Adrenal gland (tissue), 12 donors: ENCODE measurements around the gene UPK1B. TPM values are rescaled to one million over a fixed set of nuclear protein-coding genes. Genes with fewer than 3 reads are reported as not detected.

Experiments
- DNase-seq, 7 donors: peaks; one replicate each; pipeline ENCODE4 v3.0.0-alpha.2; 2019 to 2020
- H3K27ac ChIP-seq, 5 donors: fragments of 200-600 bp; sonication (generic) in 4 of 5; 1 replicate in 3 of 5; 2 replicates in 2 of 5; pipeline versions ENCODE4 v1.5.1 to v1.8.0; 2016 to 2020; ENCODE audit warnings: mild to moderate bottlenecking in 1 of 5
- H3K27me3 ChIP-seq: fragments of 200-600 bp; 2 replicates; pipeline ENCODE4 v1.8.0; 2021
- H3K36me3 ChIP-seq, 2 donors: fragments of 200-600 bp; replicated peaks in 1 of 2; 1 replicate in 1 of 2; 2 replicates in 1 of 2; pipeline versions ENCODE4 v1.5.1 to v1.8.0; 2018 to 2022
- H3K4me1 ChIP-seq, 2 donors: fragments of 200-600 bp; replicated peaks in 1 of 2; 1 replicate in 1 of 2; 2 replicates in 1 of 2; pipeline versions ENCODE4 v1.5.1 to v1.8.0; 2018 to 2021
- H3K4me3 ChIP-seq, 4 donors: fragments of 200-600 bp; sonication (generic) in 3 of 4; one replicate each; pipeline ENCODE4 v1.5.1; 2016 to 2018
- H3K9me3 ChIP-seq, 3 donors: fragments of 200-600 bp; sonication (generic) in 1 of 3; replicated peaks in 1 of 3; 1 replicate in 2 of 3; 2 replicates in 1 of 3; pipeline versions ENCODE4 v1.5.1 to v1.8.0; 2016 to 2021
- POLR2A ChIP-seq, 2 donors: fragments of 450-650 bp; IDR thresholded peaks; one replicate each; pipeline ENCODE4 v1.6.1; 2017; ENCODE audit warnings: antibody characterized with exemption in 2 of 2, mild to moderate bottlenecking in 2 of 2, moderate library complexity in 1 of 2
- WGBS, 4 donors: extraction: QIAGEN DNeasy Blood & Tissue Kit in 2 of 4; methylation state at CpG; one replicate each; pipeline versions ENCODE4 v1.1.5 to v1.1.7; 2013 to 2017; 5-methylcytosine and 5-hydroxymethylcytosine counted together
- intact Hi-C, 2 donors: fragments of 100-400 bp; cut with DNase I; formaldehyde crosslinking; loops; one replicate each; pipeline versions ENCODE4 v1.14.1 to v1.15.0; 2022 to 2023
- polyA plus RNA-seq, 3 donors: library from polyadenylated mRNA; stranded (reverse); fragments of 200-250 nt in 2 of 3; fragments of 350-450 nt in 1 of 3; fragmentation: Illumina TruSeq in 1 of 3; extraction: RNeasy Lipid Tissue Mini Kit (QIAGEN cat#74804) in 1 of 3; gene quantifications; one replicate each; pipeline ENCODE4 v1.2.3, GENCODE V29; 2013 to 2014
- total RNA-seq, 9 donors: library from RNA; depleted of rRNA in 4 of 9; stranded (reverse); fragments of >200 nt in 4 of 9; fragments of 120-200 nt in 1 of 9; fragmentation: NEBNext Ultra II Directional in 1 of 9; extraction: Animal tissue kit (Norgen Biotek cat#: 25700) in 1 of 9; gene quantifications; one replicate each; pipeline versions ENCODE4 v1.1.0 to v1.2.4, GENCODE V29; 2013 to 2023
- TF ChIP-seq, protein P1 (sequence below), 6 experiments: fragments of 450-650 bp in 4 of 6; fragments of 200-600 bp in 2 of 6; sonication (generic) in 1 of 6; IDR thresholded peaks; 1 replicate in 5 of 6; 2 replicates in 1 of 6; pipeline versions ENCODE4 v1.5.1 to v1.8.0; 2016 to 2021; ENCODE audit warnings: antibody characterized with exemption in 6 of 6, mild to moderate bottlenecking in 2 of 6, moderate library complexity in 1 of 6
- donor health status: healthy with polysubstance abuse.
- donor health status: Bipolar disorder and iron deficiency.
- donor health status: DM: yes; HTN: yes; CAD: no.
- donor health status: DM: no; HTN: no; CAD: no.
- donor health status: DM: no; HTN: no; CAD: no.
- donor health status: DM: yes; HTN: yes; CAD: no.

Gene UPK1B
- total and polyA plus RNA-seq, 12 donors, result 0.24 TPM; not detected in 11

DNA sequence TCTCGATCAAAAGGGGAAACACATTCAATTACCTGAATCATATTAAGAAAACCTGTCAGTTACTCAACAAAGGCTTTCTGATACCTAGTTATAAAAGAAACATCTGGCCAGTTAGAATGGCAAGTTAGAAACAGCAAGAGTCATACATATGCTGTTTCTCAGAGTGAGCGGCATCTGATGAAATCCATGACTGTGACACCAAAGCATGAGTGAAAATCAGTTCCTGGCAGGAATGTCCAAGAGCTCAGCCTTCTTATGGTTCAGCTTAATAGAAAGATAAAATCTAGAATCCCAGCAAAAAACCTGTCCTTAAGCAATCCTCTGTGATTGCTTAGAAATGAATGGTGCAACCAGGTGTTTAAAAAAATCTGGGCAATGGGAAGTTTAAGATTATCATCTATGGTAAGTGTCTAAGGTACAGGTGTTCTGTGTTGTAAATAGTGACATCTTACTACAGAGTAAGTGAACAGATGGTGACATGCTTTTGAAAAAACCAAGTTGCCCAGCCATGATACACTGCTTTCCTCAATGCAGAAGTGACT is 48.5 kb downstream of the UPK1B start:
- H3K9me3 ChIP-seq, result no peaks in the 10 kb centered on the region
- intact Hi-C loops, result no loop called here
- TF ChIP-seq POLR2A (IDR thresholded peaks at IDR 0.05), result no peak
- TF ChIP-seq, protein P1, sequence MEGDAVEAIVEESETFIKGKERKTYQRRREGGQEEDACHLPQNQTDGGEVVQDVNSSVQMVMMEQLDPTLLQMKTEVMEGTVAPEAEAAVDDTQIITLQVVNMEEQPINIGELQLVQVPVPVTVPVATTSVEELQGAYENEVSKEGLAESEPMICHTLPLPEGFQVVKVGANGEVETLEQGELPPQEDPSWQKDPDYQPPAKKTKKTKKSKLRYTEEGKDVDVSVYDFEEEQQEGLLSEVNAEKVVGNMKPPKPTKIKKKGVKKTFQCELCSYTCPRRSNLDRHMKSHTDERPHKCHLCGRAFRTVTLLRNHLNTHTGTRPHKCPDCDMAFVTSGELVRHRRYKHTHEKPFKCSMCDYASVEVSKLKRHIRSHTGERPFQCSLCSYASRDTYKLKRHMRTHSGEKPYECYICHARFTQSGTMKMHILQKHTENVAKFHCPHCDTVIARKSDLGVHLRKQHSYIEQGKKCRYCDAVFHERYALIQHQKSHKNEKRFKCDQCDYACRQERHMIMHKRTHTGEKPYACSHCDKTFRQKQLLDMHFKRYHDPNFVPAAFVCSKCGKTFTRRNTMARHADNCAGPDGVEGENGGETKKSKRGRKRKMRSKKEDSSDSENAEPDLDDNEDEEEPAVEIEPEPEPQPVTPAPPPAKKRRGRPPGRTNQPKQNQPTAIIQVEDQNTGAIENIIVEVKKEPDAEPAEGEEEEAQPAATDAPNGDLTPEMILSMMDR (IDR thresholded peaks at IDR 0.05), result no peak
- 88 to 99% (median 98%) methylated on average over 2 of the region's 2 CpGs for WGBS, 4 donors
- H3K4me1 ChIP-seq, result no peaks in the 10 kb centered on the region
- no peak overlapping the region for H3K4me3 ChIP-seq
- no peak for DNase-seq
- no peaks in the 10 kb centered on the region for H3K27me3 ChIP-seq
- peaks cover 0 to 48% of the 10 kb centered on the region in 2 donors for H3K36me3 ChIP-seq
- no peak overlapping the region for H3K27ac ChIP-seq

DNA sequence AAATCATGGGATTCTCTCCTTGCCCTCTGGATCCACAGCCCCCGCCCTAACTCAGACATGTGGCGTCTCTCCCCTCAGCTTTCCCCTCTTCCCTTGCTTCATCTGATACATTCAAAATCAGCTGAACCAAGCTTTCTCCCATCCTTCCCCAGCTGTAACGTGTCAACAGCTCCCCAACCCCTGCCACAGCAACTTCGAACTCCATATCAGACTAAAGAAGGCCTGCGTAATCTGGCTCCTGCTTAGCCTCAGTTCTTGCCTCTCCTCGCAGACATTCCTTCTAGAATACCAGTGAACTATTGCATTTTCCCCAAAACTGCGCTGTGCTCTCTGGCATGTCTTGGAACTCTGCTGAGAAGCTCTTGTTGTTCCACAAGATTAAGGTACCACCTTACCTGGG is 49.0 kb downstream of the UPK1B start:
- WGBS, 4 donors, result 94 to 99% (median 95%) methylated on average over 7 of the region's 7 CpGs
- no peak overlapping the region for H3K4me3 ChIP-seq
- intact Hi-C loops, result no loop called here
- no peak for DNase-seq
- no peak for TF ChIP-seq POLR2A (IDR thresholded peaks at IDR 0.05)
- TF ChIP-seq, protein P1 (IDR thresholded peaks at IDR 0.05), result no peak
- no peaks in the 10 kb centered on the region for H3K4me1 ChIP-seq
- no peak overlapping the region for H3K27ac ChIP-seq
- no peaks in the 10 kb centered on the region for H3K27me3 ChIP-seq
- H3K36me3 ChIP-seq, result peaks cover 0 to 45% of the 10 kb centered on the region in 2 donors
- no peaks in the 10 kb centered on the region for H3K9me3 ChIP-seq

DNA sequence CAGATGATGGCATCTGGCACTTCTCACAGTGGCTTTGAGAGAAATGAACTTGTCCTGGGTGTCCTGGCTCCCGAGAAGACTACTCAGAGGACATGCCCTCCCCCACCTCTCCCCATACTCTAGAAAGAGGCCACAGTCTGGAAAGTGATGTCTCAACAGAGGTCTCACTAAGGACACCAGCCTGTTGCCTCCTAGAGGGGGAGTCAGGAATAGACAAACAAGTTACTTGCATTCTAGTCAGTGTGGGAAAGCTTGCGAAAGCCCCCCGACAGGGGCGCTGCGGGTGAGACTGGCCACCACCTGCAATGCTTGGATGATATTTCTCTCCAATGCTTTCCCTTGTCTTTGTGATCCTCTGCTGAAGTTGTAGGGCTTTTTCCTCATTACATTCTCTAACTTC is 50.1 kb downstream of the UPK1B start:
- 90 to 97% (median 96%) methylated on average over 5 of the region's 5 CpGs for WGBS, 4 donors
- Histone ChIP-seq H3K27ac (no peak overlapping the region), H3K36me3 (peaks cover 0 to 40% of the 10 kb centered on the region in 2 donors), H3K27me3 (no peaks in the 10 kb centered on the region), H3K9me3 (no peaks in the 10 kb centered on the region), H3K4me3 (no peak overlapping the region), H3K4me1 (no peaks in the 10 kb centered on the region)
- no peak for DNase-seq
- intact Hi-C loops, result no loop called here
- TF ChIP-seq POLR2A (IDR thresholded peaks at IDR 0.05), result no peak
- TF ChIP-seq, protein P1 (IDR thresholded peaks at IDR 0.05), result no peak

DNA sequence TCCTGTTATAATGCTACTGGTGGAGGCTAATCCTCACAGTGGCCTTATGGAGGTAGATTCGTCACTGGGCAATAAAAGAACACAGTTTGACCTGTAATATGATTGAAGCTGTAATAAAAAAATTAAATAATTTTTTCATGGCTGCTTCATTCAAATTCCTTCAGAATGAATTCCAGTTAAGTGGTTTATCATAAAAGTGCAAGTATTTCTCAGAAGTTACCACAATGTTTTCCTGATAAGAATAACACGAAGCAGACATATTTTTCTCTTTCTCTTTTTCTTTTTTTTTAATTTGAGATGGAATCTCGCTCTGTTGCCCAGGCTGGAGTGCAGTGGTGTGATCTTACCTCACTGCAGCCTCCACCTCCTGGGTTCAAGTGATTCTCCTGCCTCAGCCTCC is 51.7 kb downstream of the UPK1B start:
- Histone ChIP-seq H3K27me3 (no peaks in the 10 kb centered on the region), H3K36me3 (peaks cover 0 to 43% of the 10 kb centered on the region in 2 donors), H3K4me3 (no peak overlapping the region), H3K27ac (no peak overlapping the region), H3K4me1 (no peaks in the 10 kb centered on the region), H3K9me3 (no peaks in the 10 kb centered on the region)
- TF ChIP-seq, protein P1 (IDR thresholded peaks at IDR 0.05), result no peak
- TF ChIP-seq POLR2A (IDR thresholded peaks at IDR 0.05), result no peak
- DNase-seq, result no peak
- WGBS, 4 donors, result 86 to 93% (median 90%) methylated on average over 3 of the region's 3 CpGs
- intact Hi-C loops, result no loop called here
